C4-2B (cell line): ENCODE measurements around the gene FOXE3.
A peak's percentile ranks its signal among the peaks of the same experiment; 100 is the strongest.

Experiments
- H3K27ac ChIP-seq: fragments of 450-650 bp; 2 replicates; pipeline ENCODE4 v1.5.1; 2017
- ZFX ChIP-seq: fragments of 450-650 bp; IDR thresholded peaks from 2 replicates; pipeline ENCODE4 v1.6.1; 2017
- TF ChIP-seq, protein P1 (sequence below): fragments of 450-650 bp; conservative IDR thresholded peaks from 2 replicates; pipeline ENCODE4 v1.5.1; 2017; ENCODE audit warnings: mild to moderate bottlenecking

Gene FOXE3

DNA sequence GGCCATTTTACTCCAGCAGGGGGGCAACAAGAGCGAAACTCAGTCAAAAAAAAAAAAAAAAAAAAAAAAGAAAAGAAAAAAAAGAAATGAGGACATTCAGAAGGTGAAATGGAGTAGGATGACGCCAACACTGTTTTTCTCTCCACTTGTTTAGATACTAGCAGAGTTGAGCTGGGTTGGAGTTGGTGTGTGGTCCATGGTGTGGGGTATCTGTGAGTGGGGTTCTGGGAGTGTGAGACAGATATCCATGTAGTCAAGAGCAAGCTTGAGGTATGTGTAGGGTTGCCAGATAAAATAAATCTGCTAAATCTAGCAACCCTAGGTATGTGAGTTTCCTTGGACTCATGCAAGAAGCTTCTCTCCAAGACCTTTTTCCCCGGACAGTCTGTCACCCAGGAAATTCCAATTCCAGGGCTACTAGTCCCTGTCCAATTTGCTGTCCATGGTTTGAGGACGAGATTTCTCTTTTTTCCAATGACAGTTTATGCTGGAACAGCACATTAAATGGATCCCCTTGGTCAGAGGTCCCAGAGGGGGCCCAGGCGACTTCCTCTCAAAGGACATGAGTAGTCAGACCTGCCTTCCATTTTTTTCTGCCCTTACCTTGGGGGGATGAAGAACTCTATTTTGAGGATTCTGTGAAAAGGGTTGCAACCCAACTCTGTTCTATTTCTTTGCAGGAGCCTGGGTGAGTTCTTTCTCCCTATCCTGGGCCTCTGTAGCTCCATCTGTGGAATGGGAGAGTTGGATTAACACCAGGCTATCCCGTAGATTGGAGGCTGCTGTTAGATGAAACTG lies 19.6 kb downstream of the FOXE3 start:
- no peak overlapping the region for H3K27ac ChIP-seq
- TF ChIP-seq, protein P1, sequence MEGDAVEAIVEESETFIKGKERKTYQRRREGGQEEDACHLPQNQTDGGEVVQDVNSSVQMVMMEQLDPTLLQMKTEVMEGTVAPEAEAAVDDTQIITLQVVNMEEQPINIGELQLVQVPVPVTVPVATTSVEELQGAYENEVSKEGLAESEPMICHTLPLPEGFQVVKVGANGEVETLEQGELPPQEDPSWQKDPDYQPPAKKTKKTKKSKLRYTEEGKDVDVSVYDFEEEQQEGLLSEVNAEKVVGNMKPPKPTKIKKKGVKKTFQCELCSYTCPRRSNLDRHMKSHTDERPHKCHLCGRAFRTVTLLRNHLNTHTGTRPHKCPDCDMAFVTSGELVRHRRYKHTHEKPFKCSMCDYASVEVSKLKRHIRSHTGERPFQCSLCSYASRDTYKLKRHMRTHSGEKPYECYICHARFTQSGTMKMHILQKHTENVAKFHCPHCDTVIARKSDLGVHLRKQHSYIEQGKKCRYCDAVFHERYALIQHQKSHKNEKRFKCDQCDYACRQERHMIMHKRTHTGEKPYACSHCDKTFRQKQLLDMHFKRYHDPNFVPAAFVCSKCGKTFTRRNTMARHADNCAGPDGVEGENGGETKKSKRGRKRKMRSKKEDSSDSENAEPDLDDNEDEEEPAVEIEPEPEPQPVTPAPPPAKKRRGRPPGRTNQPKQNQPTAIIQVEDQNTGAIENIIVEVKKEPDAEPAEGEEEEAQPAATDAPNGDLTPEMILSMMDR = no peak
- TF ChIP-seq ZFX = no peak

DNA sequence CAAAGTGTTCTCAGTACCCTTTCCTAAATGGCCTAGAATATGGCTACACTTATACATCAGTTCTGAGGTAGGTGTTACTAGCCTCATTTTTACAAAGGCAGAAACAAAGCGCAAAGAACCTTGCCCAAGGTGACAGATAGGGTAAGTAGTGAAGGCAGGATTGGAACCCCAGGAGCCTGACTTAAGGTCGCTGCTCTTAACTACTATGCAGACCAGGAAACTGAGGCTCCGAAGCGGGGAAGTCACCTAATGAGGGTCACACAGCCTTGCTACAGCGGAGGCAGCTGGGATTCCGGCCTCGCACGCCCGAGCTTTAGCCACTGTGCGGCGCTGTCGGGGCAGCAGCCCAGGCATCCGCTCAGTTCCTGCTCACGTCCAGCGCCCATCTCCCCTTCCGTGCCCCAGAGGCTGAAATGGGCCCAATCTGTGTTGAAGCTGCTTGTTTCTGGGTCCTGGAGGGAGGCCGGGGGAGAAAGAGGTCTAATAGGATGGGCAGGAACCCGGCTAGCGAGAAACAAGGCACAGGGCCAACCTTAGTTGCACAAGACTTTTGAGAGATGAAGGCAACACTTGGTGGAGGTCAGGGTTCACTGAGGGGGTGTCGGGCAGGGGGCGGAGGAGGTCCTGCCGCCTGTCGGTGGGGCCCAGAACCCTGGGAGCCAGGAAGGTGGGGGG lies 20.4 kb downstream of the FOXE3 start:
- no peak for TF ChIP-seq ZFX
- TF ChIP-seq, protein P1 = peak; percentile 99
- peak overlapping the region; percentile 73 for H3K27ac ChIP-seq

- TF ChIP-seq, protein P1 = no peak
- peak; percentile 90 for TF ChIP-seq ZFX
- H3K27ac ChIP-seq = peak overlapping the region; percentile 73
These were observed 20.9 kb downstream of the FOXE3 start for GRCh38 chr1:47436979-47437446.

DNA sequence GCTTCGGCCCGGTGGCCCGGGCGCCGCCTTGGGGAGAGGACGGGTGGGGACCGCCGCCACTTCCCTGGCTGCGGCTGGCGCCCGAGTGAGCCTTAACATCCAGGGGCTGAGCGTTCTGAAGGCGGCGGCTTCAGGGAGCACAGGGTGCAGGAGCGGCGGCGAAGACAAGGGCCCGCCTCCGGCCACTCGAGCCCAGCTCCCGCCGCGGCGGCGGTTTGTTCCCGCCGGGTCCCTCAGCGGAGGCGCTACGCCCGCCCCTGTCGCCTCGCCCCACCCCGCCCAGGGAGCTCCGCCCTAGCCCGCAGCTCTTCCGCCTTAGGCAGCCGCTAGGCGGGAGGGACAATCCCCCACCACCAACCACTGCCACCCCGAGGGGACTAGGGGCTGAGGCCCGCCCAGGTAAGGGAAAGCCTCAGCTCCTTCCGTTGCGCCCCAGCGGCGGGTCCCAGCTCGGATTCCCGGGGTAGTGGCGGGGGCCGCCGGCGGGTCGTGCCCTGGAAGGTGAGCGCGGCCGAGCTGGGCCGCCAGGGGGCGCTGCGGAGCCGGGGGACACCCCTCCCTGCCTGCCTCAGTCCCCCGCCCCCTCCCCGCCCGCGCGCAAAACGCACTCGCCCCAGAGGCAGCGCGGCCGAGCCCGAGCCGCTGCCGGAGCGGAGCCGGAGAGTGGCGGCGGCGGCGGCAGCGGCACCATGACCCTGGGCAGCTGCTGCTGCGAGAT lies 21.5 kb downstream of the FOXE3 start, which contains the start of gene FOXD2:
Gene FOXD2 (plus strand): TSS at position 598 of the 718 bp plus-strand sequence. CDS start 92 bp downstream, at position 690.
- peak; percentile 74; the same call in 1 of the 2 replicates for TF ChIP-seq ZFX
- TF ChIP-seq, protein P1 = peak; percentile 98
- peak within 1 kb of the TSS; percentile 73 for H3K27ac ChIP-seq

GRCh38 chr1:47438165-47439016 lies 22.3 kb downstream of the FOXE3 start:
- no peak for TF ChIP-seq ZFX
- TF ChIP-seq, protein P1 = peak; percentile 4; the same call in 1 of the 2 replicates
- peak overlapping the region; percentile 73 for H3K27ac ChIP-seq

- no peak overlapping the region for H3K27ac ChIP-seq
- TF ChIP-seq ZFX = no peak
- TF ChIP-seq, protein P1 = no peak
These were observed 23.1 kb downstream of the FOXE3 start for GRCh38 chr1:47439017-47439818.
